ENCODE measurements around the gene THSD4.

Gene THSD4

DNA sequence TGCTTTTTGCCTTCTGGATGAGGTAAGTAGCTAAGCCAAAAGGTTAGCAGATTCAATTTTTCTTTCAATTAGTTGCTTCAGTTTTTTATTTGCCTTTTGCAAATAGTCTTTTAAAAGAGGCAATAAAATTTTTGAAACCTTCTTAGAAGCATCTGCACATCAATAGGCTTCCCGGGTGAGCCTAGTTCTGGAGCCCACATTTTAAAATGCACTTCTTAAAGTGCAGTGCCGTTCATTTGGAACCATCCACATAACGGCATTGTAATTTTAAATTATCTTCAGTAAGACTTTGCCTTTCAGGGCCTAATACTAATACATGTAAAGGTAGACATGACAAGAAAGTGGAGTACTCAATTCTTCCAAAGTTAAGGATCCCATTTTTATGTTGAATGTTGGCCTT, 269.2 kb downstream of the THSD4 start:
- Histone ChIP-seq H3K9ac (ENCODE audit: low read length in 2 of 2) (no peak overlapping the region), H3K4me3 (ENCODE audit: low read length in 2 of 2) (no peak overlapping the region), H3K27me3 (ENCODE audit: control insufficient read depth in 1 of 2, insufficient read depth in 2 of 2, low read length in 2 of 2) (no peaks in the 10 kb centered on the region), H3K4me1 (ENCODE audit: control insufficient read depth, insufficient read depth, low read length) (peaks cover 17% of the 10 kb centered on the region), H3K27ac (ENCODE audit: low read length) (no peak overlapping the region), H3K36me3 (ENCODE audit: control insufficient read depth in 2 of 2, insufficient read depth in 2 of 2, low read length in 2 of 2) (no peaks in the 10 kb centered on the region), H3K9me3 (ENCODE audit: control insufficient read depth in 2 of 2, low read length in 2 of 2) (no peaks in the 10 kb centered on the region)

- Histone ChIP-seq H3K27me3 (ENCODE audit: control insufficient read depth in 1 of 2, insufficient read depth in 2 of 2, low read length in 2 of 2) (no peaks in the 10 kb centered on the region), H3K9ac (ENCODE audit: low read length in 2 of 2) (no peak overlapping the region), H3K4me3 (ENCODE audit: low read length in 2 of 2) (no peak overlapping the region), H3K4me1 (ENCODE audit: control insufficient read depth, insufficient read depth, low read length) (peaks cover 17% of the 10 kb centered on the region), H3K9me3 (ENCODE audit: control insufficient read depth in 2 of 2, low read length in 2 of 2) (no peaks in the 10 kb centered on the region), H3K36me3 (ENCODE audit: control insufficient read depth in 2 of 2, insufficient read depth in 2 of 2, low read length in 2 of 2) (no peaks in the 10 kb centered on the region), H3K27ac (ENCODE audit: low read length) (no peak overlapping the region)
Measured at GRCh38 chr15:71385026-71385425, 269.8 kb downstream of the THSD4 start.

- Histone ChIP-seq H3K4me3 (ENCODE audit: low read length in 2 of 2) (no peak overlapping the region), H3K36me3 (ENCODE audit: control insufficient read depth in 2 of 2, insufficient read depth in 2 of 2, low read length in 2 of 2) (no peaks in the 10 kb centered on the region), H3K9ac (ENCODE audit: low read length in 2 of 2) (no peak overlapping the region), H3K9me3 (ENCODE audit: control insufficient read depth in 2 of 2, low read length in 2 of 2) (no peaks in the 10 kb centered on the region), H3K27me3 (ENCODE audit: control insufficient read depth in 1 of 2, insufficient read depth in 2 of 2, low read length in 2 of 2) (no peaks in the 10 kb centered on the region), H3K27ac (ENCODE audit: low read length) (no peak overlapping the region), H3K4me1 (ENCODE audit: control insufficient read depth, insufficient read depth, low read length) (peaks cover 17% of the 10 kb centered on the region)
Measured at GRCh38 chr15:71385457-71385856, 270.2 kb downstream of the THSD4 start.

GRCh38 chr15:71386005-71386404, 270.7 kb downstream of the THSD4 start:
- H3K9me3 ChIP-seq (ENCODE audit: control insufficient read depth in 2 of 2, low read length in 2 of 2), result no peaks in the 10 kb centered on the region
- H3K4me3 ChIP-seq (ENCODE audit: low read length in 2 of 2), result no peak overlapping the region
- no peak overlapping the region for H3K9ac ChIP-seq (ENCODE audit: low read length in 2 of 2)
- no peaks in the 10 kb centered on the region for H3K36me3 ChIP-seq (ENCODE audit: control insufficient read depth in 2 of 2, insufficient read depth in 2 of 2, low read length in 2 of 2)
- H3K27me3 ChIP-seq (ENCODE audit: control insufficient read depth in 1 of 2, insufficient read depth in 2 of 2, low read length in 2 of 2), result no peaks in the 10 kb centered on the region
- H3K4me1 ChIP-seq (ENCODE audit: control insufficient read depth, insufficient read depth, low read length), result peaks cover 17% of the 10 kb centered on the region
- H3K27ac ChIP-seq (ENCODE audit: low read length), result no peak overlapping the region

DNA sequence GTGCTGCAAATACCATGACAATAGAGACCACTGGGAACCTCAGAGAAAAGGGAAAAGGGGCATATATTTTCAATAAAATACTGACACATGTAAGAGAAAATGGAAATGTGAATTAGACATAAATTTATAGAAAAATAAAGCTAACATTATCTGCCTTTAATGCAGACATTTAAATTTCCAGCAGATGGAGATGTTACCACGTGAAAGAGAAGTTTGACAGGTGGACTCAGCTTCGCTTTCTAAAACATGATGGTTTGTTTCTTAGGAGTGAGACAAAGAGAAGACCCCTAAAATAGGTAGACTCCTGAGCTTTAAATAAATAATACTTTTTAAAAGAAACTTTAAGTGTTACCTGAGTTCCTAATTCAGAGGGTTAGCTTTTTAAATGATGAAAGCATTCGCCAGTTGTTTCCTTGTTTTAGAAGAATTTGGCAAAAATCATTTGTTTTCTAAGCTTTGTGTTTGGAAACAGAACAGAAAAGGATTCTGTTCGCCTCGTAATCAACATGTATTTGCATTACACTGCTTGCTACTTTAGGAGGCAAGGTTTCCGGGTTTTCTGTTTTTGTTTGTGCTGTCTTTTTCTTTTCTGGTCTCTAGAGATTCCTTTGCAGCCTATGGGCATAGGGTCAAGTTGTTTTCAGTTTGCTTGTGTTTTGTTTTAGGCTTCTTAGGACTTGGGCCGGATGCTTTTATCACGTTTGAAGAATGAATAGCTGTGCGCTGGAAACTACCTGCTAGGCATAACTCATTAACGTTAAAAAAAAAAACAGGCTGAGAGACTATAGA, 271.4 kb downstream of the THSD4 start:
- no peaks in the 10 kb centered on the region for H3K9me3 ChIP-seq (ENCODE audit: control insufficient read depth in 2 of 2, low read length in 2 of 2)
- H3K9ac ChIP-seq (ENCODE audit: low read length in 2 of 2), result no peak overlapping the region
- H3K4me1 ChIP-seq (ENCODE audit: control insufficient read depth, insufficient read depth, low read length), result peaks cover 17% of the 10 kb centered on the region
- no peaks in the 10 kb centered on the region for H3K27me3 ChIP-seq (ENCODE audit: control insufficient read depth in 1 of 2, insufficient read depth in 2 of 2, low read length in 2 of 2)
- no peak overlapping the region for H3K27ac ChIP-seq (ENCODE audit: low read length)
- no peak overlapping the region for H3K4me3 ChIP-seq (ENCODE audit: low read length in 2 of 2)
- H3K36me3 ChIP-seq (ENCODE audit: control insufficient read depth in 2 of 2, insufficient read depth in 2 of 2, low read length in 2 of 2), result no peaks in the 10 kb centered on the region

GRCh38 chr15:71387810-71388209, 272.5 kb downstream of the THSD4 start:
- no peak overlapping the region for H3K27ac ChIP-seq (ENCODE audit: low read length)

GRCh38 chr15:71390096-71390495, 274.8 kb downstream of the THSD4 start:
- H3K9me3 ChIP-seq (ENCODE audit: control insufficient read depth in 2 of 2, low read length in 2 of 2), result no peaks in the 10 kb centered on the region
- no peak overlapping the region for H3K9ac ChIP-seq (ENCODE audit: low read length in 2 of 2)
- peaks cover 14% of the 10 kb centered on the region for H3K4me1 ChIP-seq (ENCODE audit: control insufficient read depth, insufficient read depth, low read length)
- no peaks in the 10 kb centered on the region for H3K27me3 ChIP-seq (ENCODE audit: control insufficient read depth in 1 of 2, insufficient read depth in 2 of 2, low read length in 2 of 2)
- no peak overlapping the region for H3K27ac ChIP-seq (ENCODE audit: low read length)
- no peaks in the 10 kb centered on the region for H3K36me3 ChIP-seq (ENCODE audit: control insufficient read depth in 2 of 2, insufficient read depth in 2 of 2, low read length in 2 of 2)
- H3K4me3 ChIP-seq (ENCODE audit: low read length in 2 of 2), result no peak overlapping the region

More at GRCh38 chr15:71387810-71388209, 272.5 kb downstream of the THSD4 start:
- no peak overlapping the region for H3K4me3 ChIP-seq (ENCODE audit: low read length in 2 of 2)
- H3K27me3 ChIP-seq (ENCODE audit: control insufficient read depth in 1 of 2, insufficient read depth in 2 of 2, low read length in 2 of 2), result no peaks in the 10 kb centered on the region
- no peak overlapping the region for H3K9ac ChIP-seq (ENCODE audit: low read length in 2 of 2)
- H3K9me3 ChIP-seq (ENCODE audit: control insufficient read depth in 2 of 2, low read length in 2 of 2), result no peaks in the 10 kb centered on the region
- peaks cover 17% of the 10 kb centered on the region for H3K4me1 ChIP-seq (ENCODE audit: control insufficient read depth, insufficient read depth, low read length)
- no peaks in the 10 kb centered on the region for H3K36me3 ChIP-seq (ENCODE audit: control insufficient read depth in 2 of 2, insufficient read depth in 2 of 2, low read length in 2 of 2)

DNA sequence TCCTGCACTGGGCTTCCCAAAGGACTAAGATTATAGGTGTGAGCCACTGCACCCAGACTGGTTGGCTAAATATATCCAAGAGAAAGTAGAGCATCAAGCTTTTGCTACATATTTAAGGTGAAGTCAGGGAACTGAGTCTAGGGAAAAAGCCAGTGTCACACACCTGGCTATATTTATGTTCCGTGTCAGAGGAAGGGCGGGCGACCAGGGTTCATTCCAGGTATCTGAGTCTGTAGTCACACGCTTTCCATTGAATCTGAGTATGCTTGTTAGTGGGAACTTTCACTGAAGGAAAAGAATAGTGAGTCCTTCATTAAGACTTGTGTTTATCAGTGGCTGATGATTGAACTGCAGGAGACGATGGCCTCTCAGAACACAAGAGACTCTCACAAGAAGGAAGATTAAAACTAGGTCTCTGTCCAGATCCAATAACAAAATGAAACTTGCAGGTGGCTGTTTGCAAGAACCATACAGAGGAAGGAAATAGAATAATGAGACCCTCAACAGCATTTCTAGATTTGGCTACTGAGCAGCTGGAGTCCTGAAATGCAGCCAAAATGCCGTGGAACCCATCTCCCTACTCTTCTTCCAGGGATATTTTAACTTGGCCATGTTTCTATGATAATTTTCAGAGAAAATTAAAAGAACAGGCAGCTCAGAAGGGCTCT, 276.3 kb downstream of the THSD4 start:
- Histone ChIP-seq H3K9me3 (ENCODE audit: control insufficient read depth in 2 of 2, low read length in 2 of 2) (no peaks in the 10 kb centered on the region), H3K27ac (ENCODE audit: low read length) (no peak overlapping the region), H3K36me3 (ENCODE audit: control insufficient read depth in 2 of 2, insufficient read depth in 2 of 2, low read length in 2 of 2) (no peaks in the 10 kb centered on the region), H3K4me1 (ENCODE audit: control insufficient read depth, insufficient read depth, low read length) (peaks cover 6% of the 10 kb centered on the region), H3K4me3 (ENCODE audit: low read length in 2 of 2) (no peak overlapping the region), H3K27me3 (ENCODE audit: control insufficient read depth in 1 of 2, insufficient read depth in 2 of 2, low read length in 2 of 2) (no peaks in the 10 kb centered on the region), H3K9ac (ENCODE audit: low read length in 2 of 2) (no peak overlapping the region)

DNA sequence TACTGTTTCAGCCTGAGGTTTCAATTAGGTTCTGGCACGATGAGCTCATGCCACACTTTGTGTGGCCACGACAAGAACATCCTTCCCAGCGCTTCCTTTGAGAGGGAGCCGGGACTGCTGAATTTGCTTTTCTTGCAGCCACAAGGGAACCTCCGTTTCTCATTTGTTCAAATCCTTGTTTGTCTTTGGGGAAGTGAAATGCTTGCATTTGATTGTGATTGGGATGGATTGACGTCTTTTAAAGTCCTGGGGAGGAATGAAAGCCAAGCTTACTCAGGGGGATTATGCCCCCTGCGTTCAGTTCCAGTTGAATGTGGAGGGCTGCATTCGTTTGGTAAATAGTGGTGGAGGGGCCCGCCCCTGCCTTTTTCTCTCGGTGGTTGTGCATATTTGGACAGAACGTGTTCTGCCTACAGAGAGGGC, 277.6 kb downstream of the THSD4 start:
- Histone ChIP-seq H3K9me3 (ENCODE audit: control insufficient read depth in 2 of 2, low read length in 2 of 2) (no peaks in the 10 kb centered on the region), H3K27me3 (ENCODE audit: control insufficient read depth in 1 of 2, insufficient read depth in 2 of 2, low read length in 2 of 2) (no peaks in the 10 kb centered on the region), H3K4me3 (ENCODE audit: low read length in 2 of 2) (no peak overlapping the region), H3K9ac (ENCODE audit: low read length in 2 of 2) (no peak overlapping the region), H3K27ac (ENCODE audit: low read length) (no peak overlapping the region), H3K4me1 (ENCODE audit: control insufficient read depth, insufficient read depth, low read length) (peaks cover 3% of the 10 kb centered on the region), H3K36me3 (ENCODE audit: control insufficient read depth in 2 of 2, insufficient read depth in 2 of 2, low read length in 2 of 2) (no peaks in the 10 kb centered on the region)

DNA sequence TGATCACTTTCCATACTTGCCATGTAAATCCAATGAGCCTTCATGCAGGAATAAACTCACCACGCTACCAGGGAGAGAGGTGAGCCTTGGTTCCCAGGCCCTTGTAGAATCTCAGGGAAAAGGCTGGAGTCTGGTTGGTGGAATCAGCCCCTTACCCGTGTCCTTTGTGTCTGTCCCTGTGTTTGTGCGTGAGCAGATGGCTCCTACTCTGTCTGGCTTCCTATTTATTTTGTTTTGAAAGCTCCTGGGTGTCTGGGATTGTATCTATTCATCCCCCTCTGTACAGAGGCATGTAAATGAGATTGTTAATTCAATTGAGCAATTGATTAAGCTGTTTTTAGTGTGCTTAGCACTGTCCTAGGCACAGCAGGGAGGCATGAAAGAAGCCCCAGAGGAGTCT, 278.1 kb downstream of the THSD4 start:
- no peak overlapping the region for H3K4me3 ChIP-seq (ENCODE audit: low read length in 2 of 2)
- H3K9me3 ChIP-seq (ENCODE audit: control insufficient read depth in 2 of 2, low read length in 2 of 2), result no peaks in the 10 kb centered on the region
- no peaks in the 10 kb centered on the region for H3K36me3 ChIP-seq (ENCODE audit: control insufficient read depth in 2 of 2, insufficient read depth in 2 of 2, low read length in 2 of 2)
- no peak overlapping the region for H3K27ac ChIP-seq (ENCODE audit: low read length)
- H3K27me3 ChIP-seq (ENCODE audit: control insufficient read depth in 1 of 2, insufficient read depth in 2 of 2, low read length in 2 of 2), result no peaks in the 10 kb centered on the region
- peaks cover 2% of the 10 kb centered on the region for H3K4me1 ChIP-seq (ENCODE audit: control insufficient read depth, insufficient read depth, low read length)
- no peak overlapping the region for H3K9ac ChIP-seq (ENCODE audit: low read length in 2 of 2)

GRCh38 chr15:71396536-71397125, 281.4 kb downstream of the THSD4 start:
- Histone ChIP-seq H3K4me1 (ENCODE audit: control insufficient read depth, insufficient read depth, low read length) (peaks cover 9% of the 10 kb centered on the region), H3K9ac (ENCODE audit: low read length in 2 of 2) (no peak overlapping the region), H3K4me3 (ENCODE audit: low read length in 2 of 2) (no peak overlapping the region), H3K9me3 (ENCODE audit: control insufficient read depth in 2 of 2, low read length in 2 of 2) (no peaks in the 10 kb centered on the region), H3K36me3 (ENCODE audit: control insufficient read depth in 2 of 2, insufficient read depth in 2 of 2, low read length in 2 of 2) (no peaks in the 10 kb centered on the region), H3K27me3 (ENCODE audit: control insufficient read depth in 1 of 2, insufficient read depth in 2 of 2, low read length in 2 of 2) (no peaks in the 10 kb centered on the region), H3K27ac (ENCODE audit: low read length) (no peak overlapping the region)

Measured in stomach smooth muscle (tissue), 2 donors.